ENCODE data around the gene KCNC4.

GRCh38 chr1:110186558-110186957 lies 23.6 kb upstream of the KCNC4 start:
- TF ChIP-seq CTCF (IDR thresholded peaks at IDR 0.05) = no peak
- no peak for TF ChIP-seq POLR2A (IDR thresholded peaks at IDR 0.05)
- no peak for TF ChIP-seq EP300 (IDR thresholded peaks at IDR 0.05)
- no peak for TF ChIP-seq POLR2AphosphoS5 (IDR thresholded peaks at IDR 0.05)
